Right lobe of liver (tissue), 6 donors: ENCODE results near the gene RBCK1. TPM values are rescaled to one million over a fixed set of nuclear protein-coding genes. Genes with fewer than 3 reads are reported as not detected.

ENCODE experiments used
- ATAC-seq, 4 donors: fragments of 200-7000 bp; cut with Tn5 transposase; one replicate each; pipeline ENCODE4 v1.9.1; 2020; ENCODE audit warnings: mild to moderate bottlenecking in 4 of 4, moderate library complexity in 4 of 4
- DNase-seq, 3 donors: peaks; one replicate each; pipeline ENCODE4 v3.0.0-alpha.2; 2020
- H3K27ac ChIP-seq, 3 donors: fragments of 200-600 bp; one replicate each; pipeline ENCODE4 v1.8.0; 2022
- H3K27me3 ChIP-seq, 2 donors: fragments of 200-600 bp; one replicate each; pipeline ENCODE4 v1.8.0; 2022
- H3K36me3 ChIP-seq, 4 donors: fragments of 200-600 bp; sonication (generic) in 1 of 4; one replicate each; pipeline versions ENCODE4 v1.5.1 to v1.8.0; 2017 to 2022; ENCODE audit warnings: control low read depth in 1 of 4
- H3K4me1 ChIP-seq, 4 donors: fragments of 200-600 bp; sonication (generic) in 1 of 4; one replicate each; pipeline versions ENCODE4 v1.5.1 to v1.8.0; 2017 to 2022; ENCODE audit warnings: control low read depth in 1 of 4
- H3K4me3 ChIP-seq, 3 donors: fragments of 200-600 bp; one replicate each; pipeline ENCODE4 v1.8.0; 2022
- H3K9me3 ChIP-seq, 4 donors: fragments of 200-600 bp; sonication (generic) in 1 of 4; one replicate each; pipeline versions ENCODE4 v1.5.1 to v1.8.0; 2017 to 2022; ENCODE audit warnings: control low read depth in 1 of 4
- POLR2A ChIP-seq: fragments of 450-650 bp; IDR thresholded peaks from one replicate; pipeline ENCODE4 v1.6.1; 2017; ENCODE audit warnings: antibody characterized with exemption, mild to moderate bottlenecking
- WGBS: methylation state at CpG from one replicate; pipeline ENCODE4 v1.1.6; 2018; ENCODE audit warnings: low coverage, low lambda C conversion rate; ENCODE audit not compliant: insufficient coverage; ENCODE audit errors: missing lambda C conversion rate; 5-methylcytosine and 5-hydroxymethylcytosine counted together
- intact Hi-C, 2 donors: fragments of 100-400 bp; cut with DNase I; formaldehyde crosslinking; loops; one replicate each; pipeline versions ENCODE4 v1.11.2 to v1.14.1; 2022
- total RNA-seq, 6 experiments: library from RNA; depleted of rRNA in 2 of 6; stranded (reverse); fragments of >200 nt in 2 of 6; fragmentation: NEBNext Ultra II Directional in 3 of 6; extraction: Animal tissue kit (Norgen Biotek cat#: 25700) in 3 of 6; gene quantifications; one replicate each; pipeline versions ENCODE4 v1.1.0 to v1.2.4, GENCODE V29; 2016 to 2023
- TF ChIP-seq, protein P1 (sequence below), 4 donors: fragments of 200-600 bp in 3 of 4; fragments of 450-650 bp in 1 of 4; IDR thresholded peaks; one replicate each; pipeline versions ENCODE4 v1.5.1 to v1.8.0; 2016 to 2022; ENCODE audit warnings: antibody characterized with exemption in 4 of 4, mild to moderate bottlenecking in 2 of 4
- donor health status: DM: no; HTN: yes; CAD: no.
- donor health status: DM: no; HTN: no; CAD: no.
- donor health status: DM: no; HTN: no; CAD: no.
- donor health status: DM: no; HTN: yes; CAD: no.
- donor health status: DM: no; HTN: yes; CAD: no.

The RBCK1 gene
- total RNA-seq, 6 experiments from 2014 or later, result 63.1 to 113 (median 85.6) TPM

DNA sequence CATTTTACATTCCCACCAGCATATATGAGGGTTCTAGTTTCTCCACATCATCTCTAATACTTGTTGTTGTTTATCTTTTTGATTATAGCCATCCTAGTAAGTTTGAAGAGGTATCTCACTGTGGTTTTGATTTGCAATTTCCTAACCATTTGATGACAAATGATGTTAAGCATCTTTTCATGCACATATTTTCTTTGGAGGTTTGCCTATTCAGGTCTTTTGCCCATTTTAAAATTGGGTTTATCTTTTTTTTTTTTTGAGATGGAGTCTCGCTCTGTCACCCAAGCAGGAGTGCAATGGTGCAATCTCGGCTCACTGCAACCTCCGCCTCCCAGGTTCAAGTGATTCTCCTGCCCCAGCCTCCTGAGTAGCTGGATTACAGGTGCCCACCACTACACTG is 4.0 kb downstream of the RBCK1 start:
- H3K27me3 ChIP-seq, result no peaks in the 10 kb centered on the region
- H3K27ac ChIP-seq, result no peak overlapping the region
- TF ChIP-seq, protein P1, sequence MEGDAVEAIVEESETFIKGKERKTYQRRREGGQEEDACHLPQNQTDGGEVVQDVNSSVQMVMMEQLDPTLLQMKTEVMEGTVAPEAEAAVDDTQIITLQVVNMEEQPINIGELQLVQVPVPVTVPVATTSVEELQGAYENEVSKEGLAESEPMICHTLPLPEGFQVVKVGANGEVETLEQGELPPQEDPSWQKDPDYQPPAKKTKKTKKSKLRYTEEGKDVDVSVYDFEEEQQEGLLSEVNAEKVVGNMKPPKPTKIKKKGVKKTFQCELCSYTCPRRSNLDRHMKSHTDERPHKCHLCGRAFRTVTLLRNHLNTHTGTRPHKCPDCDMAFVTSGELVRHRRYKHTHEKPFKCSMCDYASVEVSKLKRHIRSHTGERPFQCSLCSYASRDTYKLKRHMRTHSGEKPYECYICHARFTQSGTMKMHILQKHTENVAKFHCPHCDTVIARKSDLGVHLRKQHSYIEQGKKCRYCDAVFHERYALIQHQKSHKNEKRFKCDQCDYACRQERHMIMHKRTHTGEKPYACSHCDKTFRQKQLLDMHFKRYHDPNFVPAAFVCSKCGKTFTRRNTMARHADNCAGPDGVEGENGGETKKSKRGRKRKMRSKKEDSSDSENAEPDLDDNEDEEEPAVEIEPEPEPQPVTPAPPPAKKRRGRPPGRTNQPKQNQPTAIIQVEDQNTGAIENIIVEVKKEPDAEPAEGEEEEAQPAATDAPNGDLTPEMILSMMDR (IDR thresholded peaks at IDR 0.05), result no peak
- TF ChIP-seq POLR2A, result no peak
- no peak for ATAC-seq
- peaks cover 0 to 47% (median 9%) of the 10 kb centered on the region in 4 donors for H3K4me1 ChIP-seq
- DNase-seq, result no peak
- intact Hi-C loops, result no loop called here
- H3K36me3 ChIP-seq, result peaks cover 0 to 10% (median 3%) of the 10 kb centered on the region in 4 donors
- no peaks in the 10 kb centered on the region for H3K9me3 ChIP-seq
- H3K4me3 ChIP-seq, result no peak overlapping the region
- 100% methylated on average over 2 of the region's 3 CpGs for WGBS

DNA sequence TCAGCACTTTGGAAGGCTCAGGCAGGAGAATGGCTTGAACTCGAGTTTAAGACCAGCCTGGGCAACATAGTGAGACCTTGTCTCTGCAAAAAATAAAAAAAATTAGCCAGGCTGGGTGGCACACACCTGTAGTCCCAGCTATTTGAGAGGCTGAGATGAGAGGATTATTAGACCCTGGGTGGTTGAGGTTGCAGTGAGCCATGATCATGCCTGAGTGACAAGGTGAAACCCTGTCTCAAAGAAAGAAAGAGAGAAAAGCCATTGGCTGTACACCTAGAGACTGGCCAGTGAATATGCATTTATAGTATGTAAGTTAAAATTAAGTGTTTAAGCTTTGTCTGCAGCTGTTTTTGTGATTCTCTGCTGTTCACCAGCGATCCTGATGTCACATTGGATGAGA is 6.1 kb downstream of the RBCK1 start:
- ATAC-seq (no peak), DNase-seq (no peak)
- Histone ChIP-seq H3K36me3 (peaks cover 0 to 10% (median 3%) of the 10 kb centered on the region in 4 donors), H3K9me3 (no peaks in the 10 kb centered on the region), H3K27me3 (no peaks in the 10 kb centered on the region), H3K4me1 (peaks cover 0 to 47% (median 10%) of the 10 kb centered on the region in 4 donors), H3K27ac (no peak overlapping the region), H3K4me3 (no peak overlapping the region)
- 86% methylated on average over 2 of the region's 2 CpGs for WGBS
- intact Hi-C loops, result no loop called here
- TF ChIP-seq POLR2A, result no peak
- TF ChIP-seq, protein P1 (IDR thresholded peaks at IDR 0.05), result no peak

DNA sequence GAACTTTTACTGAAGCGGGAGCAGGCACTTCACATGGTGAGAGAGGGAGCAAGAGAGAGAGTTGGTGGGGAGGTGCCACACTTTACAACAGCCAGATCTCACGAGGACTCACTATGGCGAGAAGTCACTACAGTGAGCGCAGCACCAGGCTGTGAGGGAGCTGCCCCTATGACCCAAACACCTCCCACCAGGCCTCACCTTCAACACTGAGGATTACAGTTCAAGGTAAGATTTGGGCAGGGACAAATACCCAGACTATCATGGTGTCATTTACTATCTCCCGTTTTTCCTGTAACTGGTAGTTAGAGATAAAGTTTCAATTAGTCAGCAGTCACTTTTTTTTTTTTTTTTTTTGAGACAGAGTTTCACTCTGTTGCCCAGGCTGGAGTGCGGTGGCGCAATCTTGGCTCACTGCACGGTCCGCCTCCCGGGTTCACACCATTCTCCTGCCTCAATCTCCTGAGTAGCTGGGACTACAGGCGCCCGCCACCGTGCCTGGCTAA is 7.8 kb downstream of the RBCK1 start:
- peak; percentile 64 to 74 (median 69) for ATAC-seq
- Histone ChIP-seq H3K27ac (peak overlapping the region; percentile 50 to 88 (median 71)), H3K4me1 (peaks cover 0 to 41% (median 12%) of the 10 kb centered on the region in 4 donors), H3K4me3 (peak overlapping the region in 1 of 3 donors; percentile 13), H3K36me3 (peaks cover 0 to 7% (median 6%) of the 10 kb centered on the region in 4 donors), H3K9me3 (no peaks in the 10 kb centered on the region), H3K27me3 (no peaks in the 10 kb centered on the region)
- WGBS, result 25% methylated on average over 13 of the region's 13 CpGs
- DNase-seq, result peak; percentile 75 to 86 (median 85)
- intact Hi-C loops, result no loop called here
- TF ChIP-seq, protein P1 (IDR thresholded peaks at IDR 0.05), result no peak
- peak; percentile 41 for TF ChIP-seq POLR2A

DNA sequence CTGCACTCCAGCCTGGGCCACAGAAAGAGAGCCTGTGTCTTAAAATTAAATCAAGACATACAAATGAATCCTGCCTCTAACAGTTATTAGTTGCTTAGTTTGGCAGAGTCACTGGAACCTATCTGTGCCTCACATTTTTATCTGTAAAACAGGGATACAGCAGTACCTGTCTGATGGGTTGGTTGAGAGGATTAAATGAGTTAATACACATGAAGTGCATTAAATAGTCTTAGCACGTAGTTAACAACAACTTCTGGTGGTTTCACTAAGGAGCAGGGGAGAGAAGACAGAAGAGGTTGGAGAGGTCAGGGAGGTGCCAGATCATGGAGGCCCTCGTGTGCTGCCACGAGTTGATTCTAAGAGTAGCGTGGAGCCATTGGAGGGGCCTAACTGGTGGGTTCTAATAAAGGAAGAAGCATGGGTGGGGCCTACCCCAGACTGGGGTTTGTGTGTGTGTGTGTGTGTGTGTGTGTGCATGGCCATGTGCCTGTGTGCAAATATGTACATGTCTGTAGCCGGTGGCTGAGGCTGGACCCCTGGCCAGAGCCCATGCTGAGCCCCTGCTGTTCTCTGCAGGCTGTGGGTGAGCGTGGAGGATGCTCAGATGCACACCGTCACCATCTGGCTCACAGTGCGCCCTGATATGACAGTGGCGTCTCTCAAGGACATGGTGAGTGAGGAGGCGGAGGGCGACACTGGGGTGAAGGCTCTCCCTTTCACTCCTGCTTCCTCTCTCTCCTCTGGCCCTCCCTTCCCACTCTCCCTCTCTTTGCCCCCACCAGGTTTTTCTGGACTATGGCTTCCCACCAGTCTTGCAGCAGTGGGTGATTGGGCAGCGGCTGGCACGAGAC is 9.1 kb downstream of the RBCK1 start:
- Histone ChIP-seq H3K4me1 (peaks cover 0 to 40% (median 12%) of the 10 kb centered on the region in 4 donors), H3K9me3 (no peaks in the 10 kb centered on the region), H3K4me3 (no peak overlapping the region), H3K27me3 (no peaks in the 10 kb centered on the region), H3K27ac (no peak overlapping the region), H3K36me3 (peaks cover 0 to 14% (median 7%) of the 10 kb centered on the region in 4 donors)
- DNase-seq (no peak), ATAC-seq (no peak)
- intact Hi-C loops, result no loop called here
- TF ChIP-seq, protein P1 (IDR thresholded peaks at IDR 0.05), result no peak
- TF ChIP-seq POLR2A, result no peak
- 82% methylated on average over 8 of the region's 13 CpGs for WGBS
